ENCODE data around the gene FBXW7. TPM values are rescaled to one million over a fixed set of nuclear protein-coding genes. Genes with fewer than 3 reads are reported as not detected.

FBXW7 gene
- total RNA-seq, 1 donor from 2014 or later = 42.2 TPM

DNA sequence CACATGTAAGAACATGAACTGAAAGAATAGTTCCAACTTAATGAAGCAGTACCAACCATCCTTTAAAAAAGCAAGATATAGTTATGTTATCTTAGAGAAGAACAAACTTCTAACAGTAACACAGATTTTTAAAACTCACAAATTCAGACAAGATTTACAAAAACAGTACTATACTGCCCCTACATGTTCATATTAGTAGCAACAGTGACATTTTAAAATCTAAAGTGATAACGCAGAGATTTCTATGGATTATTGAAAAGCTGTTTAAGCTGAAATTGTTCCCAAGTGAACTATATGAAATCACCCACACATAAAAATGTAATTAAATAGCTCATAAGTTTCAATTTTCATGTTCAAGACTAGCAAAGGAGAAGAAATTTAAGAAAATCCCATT, 166.0 kb downstream of the FBXW7 start:
- no peak for DNase-seq
- Mint-ChIP-seq H3K4me3 (no peak overlapping the region), H3K36me3 (ENCODE audit: low read depth) (peaks cover 13% of the 10 kb centered on the region), H3K27me3 (no peaks in the 10 kb centered on the region), H3K4me1 (peaks cover 9% of the 10 kb centered on the region), H3K9me3 (no peaks in the 10 kb centered on the region), H3K27ac (no peak overlapping the region)
- intact Hi-C loops (cut with micrococcal nuclease) = loop anchor here (10.0 kb wide), 2 partner anchors 485 to 605 kb away; partner anchors contain the start of gene GATB

DNA sequence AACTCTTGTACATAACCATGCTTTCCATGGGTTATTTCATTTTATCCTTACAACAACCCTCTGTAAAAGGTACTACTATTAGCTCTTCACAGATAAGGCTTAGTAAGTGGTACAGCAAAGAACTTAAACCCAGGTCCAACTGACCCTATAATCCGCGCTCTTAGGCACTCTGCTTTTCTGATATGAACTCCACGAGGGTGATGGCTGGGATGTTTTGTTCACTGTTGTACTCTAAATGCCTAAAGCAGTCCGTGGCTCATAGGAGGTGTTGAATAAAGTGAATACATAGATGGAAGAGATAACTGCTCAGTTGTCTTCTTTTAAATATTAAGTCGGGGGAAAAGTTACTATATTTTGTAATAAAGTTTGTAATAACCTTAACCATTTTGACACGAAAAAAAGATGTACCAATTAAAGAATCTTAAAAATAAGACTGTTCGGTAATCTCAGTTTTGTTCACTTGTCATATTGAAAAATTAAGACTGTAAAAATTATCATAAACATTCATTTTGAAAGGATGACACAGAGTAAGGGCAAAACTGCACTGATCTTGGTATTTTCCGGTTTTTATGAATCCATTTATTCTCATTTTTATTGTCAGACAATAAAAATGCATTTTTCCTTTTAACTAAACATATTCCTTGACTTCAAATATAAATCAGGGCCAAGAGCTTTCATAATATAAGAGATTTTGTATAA, 166.5 kb downstream of the FBXW7 start:
- H3K27ac Mint-ChIP-seq = no peak overlapping the region
- no peak for DNase-seq
- no peaks in the 10 kb centered on the region for H3K27me3 Mint-ChIP-seq
- intact Hi-C loops (cut with micrococcal nuclease) = loop anchor here (10.0 kb wide), 1 partner anchor 485 kb away; no protein-coding TSS in a partner anchor
- peaks cover 5% of the 10 kb centered on the region for H3K4me1 Mint-ChIP-seq
- no peak overlapping the region for H3K4me3 Mint-ChIP-seq
- peaks cover 14% of the 10 kb centered on the region for H3K36me3 Mint-ChIP-seq (ENCODE audit: low read depth)
- H3K9me3 Mint-ChIP-seq = no peaks in the 10 kb centered on the region

DNA sequence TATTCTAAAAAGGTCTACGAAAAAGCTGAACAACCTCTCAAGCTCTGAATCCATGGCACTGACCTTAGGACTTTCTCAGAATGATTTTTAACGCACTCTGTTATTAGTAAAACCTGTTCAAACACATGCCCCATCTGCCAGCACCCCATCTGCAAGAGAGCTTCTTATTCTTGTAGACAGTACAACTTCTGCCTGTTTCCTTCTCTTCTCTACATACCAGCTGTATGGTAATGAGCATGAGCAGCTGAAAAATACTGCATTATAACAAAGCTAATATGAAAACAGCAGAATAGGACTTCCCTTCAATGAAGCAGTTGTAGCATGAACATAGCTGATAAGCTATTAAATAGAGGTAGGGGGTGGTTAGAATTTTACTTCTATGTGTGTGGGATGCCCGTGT, 167.9 kb downstream of the FBXW7 start:
- intact Hi-C loops (cut with micrococcal nuclease) = loop anchor here (10.0 kb wide), 1 partner anchor 483 kb away; no protein-coding TSS in a partner anchor
- no peak overlapping the region for H3K27ac Mint-ChIP-seq
- H3K36me3 Mint-ChIP-seq (ENCODE audit: low read depth) = peaks cover 16% of the 10 kb centered on the region
- H3K4me3 Mint-ChIP-seq = no peak overlapping the region
- no peaks in the 10 kb centered on the region for H3K27me3 Mint-ChIP-seq
- H3K9me3 Mint-ChIP-seq = no peaks in the 10 kb centered on the region
- no peak for DNase-seq
- peaks cover 2% of the 10 kb centered on the region for H3K4me1 Mint-ChIP-seq

- Mint-ChIP-seq H3K36me3 (ENCODE audit: low read depth) (peaks cover 20% of the 10 kb centered on the region), H3K9me3 (no peaks in the 10 kb centered on the region), H3K4me1 (peaks cover 8% of the 10 kb centered on the region), H3K27me3 (no peaks in the 10 kb centered on the region), H3K27ac (no peak overlapping the region), H3K4me3 (no peak overlapping the region)
- no peak for DNase-seq
- intact Hi-C loops (cut with micrococcal nuclease) = loop anchor here (10.0 kb wide), 1 partner anchor 480 kb away; no protein-coding TSS in a partner anchor
These were observed 171.0 kb downstream of the FBXW7 start for GRCh38 chr4:152364883-152365282.

GRCh38 chr4:152364383-152364782, 171.5 kb downstream of the FBXW7 start:
- Mint-ChIP-seq H3K27ac (no peak overlapping the region), H3K36me3 (ENCODE audit: low read depth) (peaks cover 20% of the 10 kb centered on the region), H3K4me1 (peaks cover 13% of the 10 kb centered on the region), H3K4me3 (no peak overlapping the region), H3K27me3 (no peaks in the 10 kb centered on the region), H3K9me3 (no peaks in the 10 kb centered on the region)
- intact Hi-C loops (cut with micrococcal nuclease) = loop anchor here (10.0 kb wide), 1 partner anchor 480 kb away; no protein-coding TSS in a partner anchor
- no peak for DNase-seq

- intact Hi-C loops (cut with micrococcal nuclease) = loop anchor here (10.0 kb wide), 1 partner anchor 479 kb away; no protein-coding TSS in a partner anchor
- Mint-ChIP-seq H3K4me1 (peaks cover 11% of the 10 kb centered on the region), H3K4me3 (no peak overlapping the region), H3K27me3 (no peaks in the 10 kb centered on the region), H3K27ac (no peak overlapping the region), H3K36me3 (ENCODE audit: low read depth) (peaks cover 20% of the 10 kb centered on the region), H3K9me3 (no peaks in the 10 kb centered on the region)
- DNase-seq = no peak
These were observed 172.0 kb downstream of the FBXW7 start for GRCh38 chr4:152363904-152364303.

- H3K27ac Mint-ChIP-seq = no peak overlapping the region
- H3K4me3 Mint-ChIP-seq = no peak overlapping the region
- H3K9me3 Mint-ChIP-seq = no peaks in the 10 kb centered on the region
- DNase-seq = no peak
- intact Hi-C loops (cut with micrococcal nuclease) = loop anchor here (10.0 kb wide), 1 partner anchor 478 kb away; no protein-coding TSS in a partner anchor
- peaks cover 11% of the 10 kb centered on the region for H3K4me1 Mint-ChIP-seq
- peaks cover 20% of the 10 kb centered on the region for H3K36me3 Mint-ChIP-seq (ENCODE audit: low read depth)
- no peaks in the 10 kb centered on the region for H3K27me3 Mint-ChIP-seq
These were observed 172.8 kb downstream of the FBXW7 start for GRCh38 chr4:152363086-152363485.

- no peaks in the 10 kb centered on the region for H3K27me3 Mint-ChIP-seq
- intact Hi-C loops (cut with micrococcal nuclease) = loop anchor here (10.0 kb wide), 1 partner anchor 475 kb away; no protein-coding TSS in a partner anchor
- H3K27ac Mint-ChIP-seq = no peak overlapping the region
- H3K4me1 Mint-ChIP-seq = peaks cover 11% of the 10 kb centered on the region
- no peak for DNase-seq
- no peak overlapping the region for H3K4me3 Mint-ChIP-seq
- no peaks in the 10 kb centered on the region for H3K9me3 Mint-ChIP-seq
- peaks cover 9% of the 10 kb centered on the region for H3K36me3 Mint-ChIP-seq (ENCODE audit: low read depth)
These were observed 175.9 kb downstream of the FBXW7 start for GRCh38 chr4:152360045-152360410.

DNA sequence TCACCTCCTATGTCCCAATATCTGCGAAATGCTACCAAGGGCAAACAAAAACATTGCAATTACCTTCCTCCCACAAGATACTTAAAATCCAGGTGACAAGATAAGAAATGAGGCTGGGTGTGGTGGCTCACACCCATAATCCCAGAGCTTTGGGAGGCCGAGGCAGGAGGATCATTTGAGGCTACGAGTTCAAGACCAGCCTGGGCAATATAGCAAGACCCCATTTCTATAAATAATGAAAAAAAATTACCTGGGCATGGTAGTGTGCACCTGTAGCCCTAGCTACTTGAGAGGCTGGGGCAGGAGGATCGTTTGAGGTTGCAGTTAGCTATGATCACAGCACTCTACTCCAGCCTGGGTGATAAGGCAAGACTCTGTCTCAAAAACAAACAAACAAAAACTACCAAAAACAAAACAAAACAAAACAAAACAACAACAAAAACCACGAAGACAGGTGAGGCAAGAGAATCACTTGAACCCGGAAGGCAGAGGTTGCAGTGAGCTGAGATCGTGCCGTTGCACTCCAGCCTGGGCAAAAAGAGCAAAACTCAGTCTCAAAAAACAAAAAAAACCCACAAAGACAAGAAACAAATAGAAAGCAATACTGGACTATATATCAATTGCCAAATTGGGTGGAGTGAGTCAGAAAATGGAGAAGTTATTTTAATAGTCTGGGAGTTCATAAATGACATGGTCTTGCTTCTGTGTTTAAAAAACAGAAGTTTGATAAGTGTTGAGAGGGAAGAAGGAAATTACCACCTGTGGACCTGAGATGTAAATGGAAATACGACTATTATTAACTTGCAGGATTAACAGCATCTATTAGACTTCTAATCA, 176.5 kb downstream of the FBXW7 start:
- H3K4me1 Mint-ChIP-seq = peaks cover 11% of the 10 kb centered on the region
- no peak overlapping the region for H3K4me3 Mint-ChIP-seq
- H3K27ac Mint-ChIP-seq = peak overlapping the region; percentile 68
- H3K9me3 Mint-ChIP-seq = no peaks in the 10 kb centered on the region
- H3K27me3 Mint-ChIP-seq = no peaks in the 10 kb centered on the region
- intact Hi-C loops (cut with micrococcal nuclease) = loop anchor here (10.0 kb wide), 1 partner anchor 475 kb away; no protein-coding TSS in a partner anchor
- no peak for DNase-seq
- H3K36me3 Mint-ChIP-seq (ENCODE audit: low read depth) = peaks cover 6% of the 10 kb centered on the region

- Mint-ChIP-seq H3K4me1 (peaks cover 19% of the 10 kb centered on the region), H3K4me3 (no peak overlapping the region), H3K9me3 (no peaks in the 10 kb centered on the region), H3K36me3 (ENCODE audit: low read depth) (peaks cover 2% of the 10 kb centered on the region), H3K27me3 (no peaks in the 10 kb centered on the region), H3K27ac (no peak overlapping the region)
- no peak for DNase-seq
- intact Hi-C loops (cut with micrococcal nuclease) = no loop called here
These were observed 178.7 kb downstream of the FBXW7 start for GRCh38 chr4:152357206-152357605.

- no peaks in the 10 kb centered on the region for H3K27me3 Mint-ChIP-seq
- H3K4me1 Mint-ChIP-seq = peaks cover 20% of the 10 kb centered on the region
- intact Hi-C loops (cut with micrococcal nuclease) = no loop called here
- H3K4me3 Mint-ChIP-seq = no peak overlapping the region
- H3K27ac Mint-ChIP-seq = no peak overlapping the region
- no peaks in the 10 kb centered on the region for H3K36me3 Mint-ChIP-seq (ENCODE audit: low read depth)
- DNase-seq = no peak
- no peaks in the 10 kb centered on the region for H3K9me3 Mint-ChIP-seq
These were observed 179.4 kb downstream of the FBXW7 start for GRCh38 chr4:152356428-152357034.

- DNase-seq = no peak
- Mint-ChIP-seq H3K27ac (no peak overlapping the region), H3K4me1 (peaks cover 11% of the 10 kb centered on the region), H3K27me3 (no peaks in the 10 kb centered on the region), H3K36me3 (ENCODE audit: low read depth) (no peaks in the 10 kb centered on the region), H3K4me3 (no peak overlapping the region), H3K9me3 (no peaks in the 10 kb centered on the region)
- intact Hi-C loops (cut with micrococcal nuclease) = no loop called here
These were observed 183.2 kb downstream of the FBXW7 start for GRCh38 chr4:152352622-152353116.

- no peak for DNase-seq
- Mint-ChIP-seq H3K4me3 (no peak overlapping the region), H3K36me3 (ENCODE audit: low read depth) (no peaks in the 10 kb centered on the region), H3K9me3 (no peaks in the 10 kb centered on the region), H3K4me1 (peaks cover 11% of the 10 kb centered on the region), H3K27ac (no peak overlapping the region), H3K27me3 (no peaks in the 10 kb centered on the region)
- intact Hi-C loops (cut with micrococcal nuclease) = no loop called here
These were observed 183.7 kb downstream of the FBXW7 start for GRCh38 chr4:152352215-152352614.
